ENCODE results near the gene WNT7B. TPM values are rescaled to one million over a fixed set of nuclear protein-coding genes. Genes with fewer than 3 reads are reported as not detected.

The WNT7B gene
- polyA plus RNA-seq, 1 experiment, result not detected

DNA sequence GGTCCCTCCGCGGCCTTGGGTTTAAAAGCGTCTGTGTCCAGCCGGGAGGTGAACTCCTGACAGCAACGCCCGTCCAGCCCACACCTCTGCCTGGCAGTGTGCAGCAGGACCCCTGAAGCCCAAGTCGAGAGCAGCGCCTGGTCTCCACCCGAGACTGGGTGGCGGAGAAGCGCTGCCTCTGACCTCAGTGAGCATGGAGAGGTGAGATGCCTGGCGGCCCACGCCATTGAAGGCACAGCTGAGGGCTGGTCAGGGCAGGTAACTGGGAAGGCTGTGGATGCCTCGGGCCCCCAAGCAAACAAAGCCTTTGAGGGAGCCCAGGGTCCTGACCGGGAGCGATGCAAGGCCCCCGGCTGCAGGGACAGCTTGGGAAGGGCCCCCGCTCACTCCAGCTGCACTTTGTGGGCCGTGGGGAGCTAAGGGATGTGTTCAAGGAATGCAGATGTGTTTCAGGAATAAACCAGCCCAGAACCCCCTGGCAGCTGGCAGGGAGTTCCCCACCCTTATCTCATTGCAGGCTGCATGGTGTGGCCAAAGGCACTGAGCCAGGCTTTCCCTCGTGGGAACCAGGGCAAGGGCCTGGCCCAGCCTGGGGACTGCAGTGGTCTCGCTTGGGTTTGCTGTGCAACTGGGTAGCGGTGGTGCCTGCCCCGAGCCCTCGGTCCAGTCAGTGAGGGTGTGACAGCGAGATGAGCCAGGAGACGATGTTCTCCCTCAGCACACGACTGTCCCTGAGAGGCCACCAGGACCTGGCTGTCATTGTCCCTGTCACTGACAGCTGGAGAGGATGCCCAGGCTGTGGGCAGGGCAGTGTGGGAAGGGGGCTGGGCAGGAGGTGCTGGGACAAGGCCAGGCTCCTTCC is 92.5 kb downstream of the WNT7B start:
- H3K36me3 ChIP-seq (ENCODE audit: control insufficient read depth, insufficient read depth, low read length), result no peaks in the 10 kb centered on the region
- H3K4me3 ChIP-seq (ENCODE audit: low read depth, low read length), result no peak overlapping the region
- peaks cover 17% of the 10 kb centered on the region for H3K27me3 ChIP-seq (ENCODE audit: control insufficient read depth, insufficient read depth, low read length)
- ChIA-PET CTCF (no interaction called here), POLR2A (no interaction called here)
- TF ChIP-seq, protein P1, sequence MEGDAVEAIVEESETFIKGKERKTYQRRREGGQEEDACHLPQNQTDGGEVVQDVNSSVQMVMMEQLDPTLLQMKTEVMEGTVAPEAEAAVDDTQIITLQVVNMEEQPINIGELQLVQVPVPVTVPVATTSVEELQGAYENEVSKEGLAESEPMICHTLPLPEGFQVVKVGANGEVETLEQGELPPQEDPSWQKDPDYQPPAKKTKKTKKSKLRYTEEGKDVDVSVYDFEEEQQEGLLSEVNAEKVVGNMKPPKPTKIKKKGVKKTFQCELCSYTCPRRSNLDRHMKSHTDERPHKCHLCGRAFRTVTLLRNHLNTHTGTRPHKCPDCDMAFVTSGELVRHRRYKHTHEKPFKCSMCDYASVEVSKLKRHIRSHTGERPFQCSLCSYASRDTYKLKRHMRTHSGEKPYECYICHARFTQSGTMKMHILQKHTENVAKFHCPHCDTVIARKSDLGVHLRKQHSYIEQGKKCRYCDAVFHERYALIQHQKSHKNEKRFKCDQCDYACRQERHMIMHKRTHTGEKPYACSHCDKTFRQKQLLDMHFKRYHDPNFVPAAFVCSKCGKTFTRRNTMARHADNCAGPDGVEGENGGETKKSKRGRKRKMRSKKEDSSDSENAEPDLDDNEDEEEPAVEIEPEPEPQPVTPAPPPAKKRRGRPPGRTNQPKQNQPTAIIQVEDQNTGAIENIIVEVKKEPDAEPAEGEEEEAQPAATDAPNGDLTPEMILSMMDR (IDR thresholded peaks at IDR 0.05; ENCODE audit: insufficient read depth, low read depth, low read length), result no peak
- no peak for DNase-seq (ENCODE audit: low read depth)

DNA sequence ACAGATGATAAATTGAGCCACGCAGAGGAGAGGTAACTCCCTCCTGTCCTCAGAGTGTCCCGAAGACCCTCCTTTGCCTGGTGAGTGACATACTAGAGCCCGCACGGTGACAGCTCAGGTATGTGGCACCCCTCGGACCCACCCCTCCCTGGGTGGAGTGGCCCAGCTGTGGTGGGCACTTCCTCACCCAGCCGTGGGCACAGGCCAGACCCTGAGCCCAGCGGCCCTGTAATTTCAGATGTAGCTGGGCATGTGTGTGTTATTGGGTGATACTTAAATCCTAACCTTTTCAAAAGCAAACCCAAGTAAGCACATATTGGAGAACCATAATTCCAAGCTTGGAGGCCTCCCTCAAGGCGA is 93.2 kb downstream of the WNT7B start:
- H3K4me3 ChIP-seq (ENCODE audit: low read depth, low read length), result no peak overlapping the region
- POLR2A ChIA-PET, result no interaction called here
- H3K36me3 ChIP-seq (ENCODE audit: control insufficient read depth, insufficient read depth, low read length), result no peaks in the 10 kb centered on the region
- TF ChIP-seq, protein P1 (IDR thresholded peaks at IDR 0.05; ENCODE audit: insufficient read depth, low read depth, low read length), result no peak
- peaks cover 20% of the 10 kb centered on the region for H3K27me3 ChIP-seq (ENCODE audit: control insufficient read depth, insufficient read depth, low read length)
- CTCF ChIA-PET, result no interaction called here
- DNase-seq (ENCODE audit: low read depth), result no peak

DNA sequence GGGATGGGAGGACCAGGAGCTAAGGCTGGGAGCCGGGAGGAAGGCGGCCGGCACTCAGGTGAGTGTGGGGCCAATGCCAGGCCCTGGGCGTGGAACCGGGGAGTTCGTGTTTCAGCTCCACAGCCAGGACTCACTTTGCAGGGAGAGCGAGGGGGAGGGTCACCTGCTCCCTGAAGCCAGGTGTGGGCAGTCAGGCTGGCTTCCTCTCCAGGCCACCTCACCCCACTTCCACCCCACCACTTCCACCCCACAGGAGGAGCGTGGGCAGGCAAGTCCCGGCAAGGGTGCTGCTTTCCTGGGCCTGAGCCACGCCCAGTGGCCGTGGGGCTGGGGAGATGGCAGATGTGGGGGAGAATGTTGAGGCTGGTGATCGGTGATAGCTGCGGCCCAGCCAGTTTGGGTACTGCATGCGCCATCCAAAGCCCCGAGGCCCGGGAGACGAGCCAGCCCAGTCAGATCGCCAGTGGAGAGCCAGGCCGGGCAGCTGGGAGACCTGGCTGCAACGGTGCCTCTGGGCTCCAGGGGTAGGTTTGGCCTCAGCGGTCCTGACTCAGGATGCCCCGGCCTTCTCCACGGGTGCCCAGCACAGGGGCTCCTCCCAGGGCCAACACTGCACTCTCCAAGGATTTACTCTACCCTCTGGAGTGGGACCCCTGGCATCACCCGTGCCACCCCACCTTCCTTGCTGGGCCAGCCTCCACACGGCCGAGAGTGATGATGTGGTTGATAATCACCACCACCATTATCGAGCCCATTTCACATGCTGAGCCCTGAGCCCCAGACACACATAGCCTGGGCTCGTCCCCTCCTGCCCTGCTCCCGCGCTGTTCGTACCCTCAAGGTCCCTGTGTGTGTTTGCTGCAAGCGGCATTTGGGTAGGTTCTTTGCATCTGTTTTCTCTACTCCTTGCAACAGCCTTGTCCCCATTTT is 93.8 kb downstream of the WNT7B start:
- peaks cover 24% of the 10 kb centered on the region for H3K27me3 ChIP-seq (ENCODE audit: control insufficient read depth, insufficient read depth, low read length)
- no peak overlapping the region for H3K4me3 ChIP-seq (ENCODE audit: low read depth, low read length)
- no peak for DNase-seq (ENCODE audit: low read depth)
- POLR2A ChIA-PET, result no interaction called here
- H3K36me3 ChIP-seq (ENCODE audit: control insufficient read depth, insufficient read depth, low read length), result no peaks in the 10 kb centered on the region
- CTCF ChIA-PET, result no interaction called here
- TF ChIP-seq, protein P1 (IDR thresholded peaks at IDR 0.05; ENCODE audit: insufficient read depth, low read depth, low read length), result no peak

DNA sequence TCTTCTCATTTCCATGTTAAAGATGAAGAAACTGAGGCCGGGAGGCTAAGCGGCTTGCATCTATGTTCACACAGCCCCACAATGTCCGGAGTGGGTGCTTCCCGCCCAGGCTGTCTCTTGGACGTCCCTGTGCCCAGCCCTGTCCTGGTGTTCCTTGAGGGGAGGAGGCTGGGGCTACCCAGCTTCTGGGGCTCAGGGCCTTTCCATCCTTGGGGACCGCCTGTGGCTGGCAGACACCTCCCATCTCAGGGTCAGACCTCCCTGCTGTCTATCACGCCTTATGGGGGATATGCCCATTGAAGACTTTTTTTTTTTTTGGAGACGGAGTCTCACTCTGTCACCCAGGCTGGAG is 95.5 kb downstream of the WNT7B start:
- H3K27me3 ChIP-seq (ENCODE audit: control insufficient read depth, insufficient read depth, low read length), result peaks cover 35% of the 10 kb centered on the region
- CTCF ChIA-PET, result no interaction called here
- H3K4me3 ChIP-seq (ENCODE audit: low read depth, low read length), result no peak overlapping the region
- no peaks in the 10 kb centered on the region for H3K36me3 ChIP-seq (ENCODE audit: control insufficient read depth, insufficient read depth, low read length)
- TF ChIP-seq, protein P1 (IDR thresholded peaks at IDR 0.05; ENCODE audit: insufficient read depth, low read depth, low read length), result no peak
- no peak for DNase-seq (ENCODE audit: low read depth)
- POLR2A ChIA-PET, result no interaction called here
